ENCODE results near the gene NLRC5.

- TF ChIP-seq CTCF (IDR thresholded peaks at IDR 0.05; ENCODE audit: low read length) (no peak), EZH2 (IDR thresholded peaks at IDR 0.05; ENCODE audit: borderline replicate concordance, low read length) (no peak)
Observed at GRCh38 chr16:56966093-56966475, 23.3 kb upstream of the NLRC5 start.

Data from OCI-LY1 (cell line).